ENCODE results near the gene LGMN. TPM values are rescaled to one million over a fixed set of nuclear protein-coding genes. Genes with fewer than 3 reads are reported as not detected.

LGMN gene
- total RNA-seq, 1 experiment from 2014 or later = 94.2 TPM

- ChIA-PET POLR2A (no interaction called here), CTCF (interaction anchor here (0.6 kb wide), 1 partner anchor 447 kb away, joined by 3 read pairs; no protein-coding TSS in a partner anchor)
- no peaks in the 10 kb centered on the region for H3K9me3 ChIP-seq
- H3K9me3 Mint-ChIP-seq (ENCODE audit: unreplicated experiment) = no peaks in the 10 kb centered on the region
- no peak overlapping the region for H3K4me3 ChIP-seq (ENCODE audit: low read depth, low read length)
- H3K4me3 Mint-ChIP-seq (ENCODE audit: unreplicated experiment) = no peak overlapping the region
- intact Hi-C loops (cut with micrococcal nuclease; ENCODE audit: unreplicated experiment) = no loop called here
- H3K27me3 ChIP-seq (replicated peaks; ENCODE audit: control insufficient read depth, insufficient read depth, low read length) = no peaks in the 10 kb centered on the region
- no peaks in the 10 kb centered on the region for H3K27me3 Mint-ChIP-seq (ENCODE audit: insufficient read depth, unreplicated experiment)
- H3K27ac Mint-ChIP-seq (ENCODE audit: unreplicated experiment) = no peak overlapping the region
- BruUV-seq (replicated peaks) = no TSS peak
- no peak for DNase-seq
- peaks cover 18% of the 10 kb centered on the region for H3K4me1 ChIP-seq
- peaks cover 10% of the 10 kb centered on the region for H3K4me1 Mint-ChIP-seq (ENCODE audit: low read depth, unreplicated experiment)
- no peaks in the 10 kb centered on the region; the same call in 1 of the 2 replicates for H3K36me3 ChIP-seq (ENCODE audit: control insufficient read depth, insufficient read depth, low read length)
- H3K36me3 Mint-ChIP-seq (ENCODE audit: insufficient read depth, unreplicated experiment) = peaks cover 17% of the 10 kb centered on the region
- no peak for TF ChIP-seq CTCF (IDR thresholded peaks at IDR 0.05; ENCODE audit: insufficient read depth in 1 of 2, low read depth in 1 of 2, low read length in 1 of 2, severe bottlenecking in 1 of 2, unreplicated experiment in 1 of 2)
Observed at GRCh38 chr14:92718664-92719063, 29.8 kb downstream of the LGMN start.

GRCh38 chr14:92717571-92718042 is 30.8 kb downstream of the LGMN start:
- Mint-ChIP-seq H3K9me3 (ENCODE audit: unreplicated experiment) (no peaks in the 10 kb centered on the region), H3K4me1 (ENCODE audit: low read depth, unreplicated experiment) (peaks cover 10% of the 10 kb centered on the region), H3K4me3 (ENCODE audit: unreplicated experiment) (no peak overlapping the region), H3K27ac (ENCODE audit: unreplicated experiment) (no peak overlapping the region), H3K36me3 (ENCODE audit: insufficient read depth, unreplicated experiment) (peaks cover 8% of the 10 kb centered on the region), H3K27me3 (ENCODE audit: insufficient read depth, unreplicated experiment) (no peaks in the 10 kb centered on the region)
- CTCF ChIA-PET = interaction anchor here (1.1 kb wide), 1 partner anchor 31 kb away, joined by 4 read pairs; the partner anchor contains the start of gene LGMN
- no peak for DNase-seq
- no TSS peak for BruUV-seq (replicated peaks)
- no peaks in the 10 kb centered on the region for H3K9me3 ChIP-seq
- intact Hi-C loops (cut with micrococcal nuclease; ENCODE audit: unreplicated experiment) = no loop called here
- no peak for TF ChIP-seq CTCF (IDR thresholded peaks at IDR 0.05; ENCODE audit: insufficient read depth in 1 of 2, low read depth in 1 of 2, low read length in 1 of 2, severe bottlenecking in 1 of 2, unreplicated experiment in 1 of 2)
- H3K4me1 ChIP-seq = peaks cover 13% of the 10 kb centered on the region
- H3K4me3 ChIP-seq (ENCODE audit: low read depth, low read length) = no peak overlapping the region
- no peaks in the 10 kb centered on the region for H3K27me3 ChIP-seq (replicated peaks; ENCODE audit: control insufficient read depth, insufficient read depth, low read length)
- H3K36me3 ChIP-seq (ENCODE audit: control insufficient read depth, insufficient read depth, low read length) = no peaks in the 10 kb centered on the region; the same call in 1 of the 2 replicates
- POLR2A ChIA-PET = interaction anchor here (0.6 kb wide), 1 partner anchor 31 kb away, joined by 4 read pairs; the partner anchor contains the start of gene LGMN

- H3K36me3 Mint-ChIP-seq (ENCODE audit: insufficient read depth, unreplicated experiment) = peaks cover 11% of the 10 kb centered on the region
- peaks cover 2% of the 10 kb centered on the region for H3K4me1 Mint-ChIP-seq (ENCODE audit: low read depth, unreplicated experiment)
- H3K9me3 Mint-ChIP-seq (ENCODE audit: unreplicated experiment) = no peaks in the 10 kb centered on the region
- no TSS peak for BruUV-seq (replicated peaks)
- CTCF ChIA-PET = no interaction called here
- Histone ChIP-seq H3K4me1 (peaks cover 13% of the 10 kb centered on the region), H3K9me3 (no peaks in the 10 kb centered on the region), H3K36me3 (ENCODE audit: control insufficient read depth, insufficient read depth, low read length) (no peaks in the 10 kb centered on the region; the same call in 1 of the 2 replicates), H3K27me3 (replicated peaks; ENCODE audit: control insufficient read depth, insufficient read depth, low read length) (no peaks in the 10 kb centered on the region), H3K4me3 (ENCODE audit: low read depth, low read length) (no peak overlapping the region)
- no peak for TF ChIP-seq CTCF (IDR thresholded peaks at IDR 0.05; ENCODE audit: insufficient read depth in 1 of 2, low read depth in 1 of 2, low read length in 1 of 2, severe bottlenecking in 1 of 2, unreplicated experiment in 1 of 2)
- no peaks in the 10 kb centered on the region for H3K27me3 Mint-ChIP-seq (ENCODE audit: insufficient read depth, unreplicated experiment)
- DNase-seq = no peak
- intact Hi-C loops (cut with micrococcal nuclease; ENCODE audit: unreplicated experiment) = no loop called here
- H3K27ac Mint-ChIP-seq (ENCODE audit: unreplicated experiment) = no peak overlapping the region
- H3K4me3 Mint-ChIP-seq (ENCODE audit: unreplicated experiment) = no peak overlapping the region
- POLR2A ChIA-PET = no interaction called here
Observed at GRCh38 chr14:92716131-92716530, 32.3 kb downstream of the LGMN start.

Data from Caco-2 (cell line).